HFFc6 (cell line): Measurements from ENCODE around the gene FRMPD4. TPM values are rescaled to one million over a fixed set of nuclear protein-coding genes. Genes with fewer than 3 reads are reported as not detected.

Source experiments
- DNase-seq: peaks from one replicate; pipeline ENCODE4 v3.0.0-alpha.2; 2018
- H3K27ac Mint-ChIP-seq: 2 replicates; pipeline ENCODE4 v1.8.0; 2020; ENCODE audit warnings: mild to moderate bottlenecking, mixed read lengths
- H3K27me3 Mint-ChIP-seq: 2 replicates; pipeline ENCODE4 v1.8.0; 2021; ENCODE audit warnings: mild to moderate bottlenecking, moderate library complexity, mixed read lengths; ENCODE audit not compliant: insufficient read depth
- H3K36me3 Mint-ChIP-seq: 2 replicates; pipeline ENCODE4 v1.8.0; 2021; ENCODE audit warnings: low read depth, mixed read lengths
- H3K4me1 Mint-ChIP-seq: 2 replicates; pipeline ENCODE4 v1.8.0; 2020; ENCODE audit warnings: low read depth, mixed read lengths
- H3K4me3 Mint-ChIP-seq: 2 replicates; pipeline ENCODE4 v1.8.0; 2020; ENCODE audit warnings: mild to moderate bottlenecking, moderate library complexity, mixed read lengths
- H3K9me3 Mint-ChIP-seq: 2 replicates; pipeline ENCODE4 v1.8.0; 2020; ENCODE audit warnings: mild to moderate bottlenecking, mixed read lengths
- total RNA-seq, 6 experiments: library from RNA; stranded (reverse); fragmentation: NEBNext Ultra II Directional; extraction: Animal tissue kit (Norgen Biotek cat#: 25700); gene quantifications; 2 replicates in 1 of 6; 3 replicates in 5 of 6; pipeline ENCODE4 v1.2.3, GENCODE V29; 2021
- TF ChIP-seq, protein P1 (sequence below): fragments of 200-600 bp; sonication (generic); IDR thresholded peaks from 2 replicates; pipeline ENCODE4 v1.5.0; 2021; ENCODE audit warnings: antibody characterized with exemption, mild to moderate bottlenecking

The FRMPD4 gene
- total RNA-seq, 6 experiments from 2014 or later, result 0.09 to 0.55 (median 0.47) TPM

DNA sequence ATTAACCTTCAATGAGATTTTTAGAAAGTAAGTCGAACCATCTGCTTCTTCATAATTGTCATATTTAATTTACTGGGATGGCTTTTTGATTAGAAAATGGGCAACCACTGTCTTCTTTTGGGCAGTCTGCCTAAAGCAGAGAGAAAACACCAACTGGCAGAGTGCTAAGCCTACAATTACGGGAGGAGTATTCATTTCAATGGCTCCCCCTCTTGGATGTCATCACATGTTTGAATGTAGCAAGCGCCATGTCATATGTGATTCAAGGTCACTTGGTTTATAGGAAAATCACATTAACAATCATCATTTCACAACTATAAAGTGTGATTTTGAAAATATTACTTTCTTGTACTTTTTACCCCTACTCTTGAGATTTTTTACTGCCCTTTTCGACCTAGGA is 261.9 kb downstream of the FRMPD4 start:
- DNase-seq, result no peak
- Mint-ChIP-seq H3K27me3 (no peaks in the 10 kb centered on the region; the same call in 1 of the 2 replicates), H3K9me3 (no peaks in the 10 kb centered on the region), H3K36me3 (no peaks in the 10 kb centered on the region), H3K27ac (no peak overlapping the region), H3K4me1 (peaks cover 25% of the 10 kb centered on the region), H3K4me3 (no peak overlapping the region)
- TF ChIP-seq, protein P1, sequence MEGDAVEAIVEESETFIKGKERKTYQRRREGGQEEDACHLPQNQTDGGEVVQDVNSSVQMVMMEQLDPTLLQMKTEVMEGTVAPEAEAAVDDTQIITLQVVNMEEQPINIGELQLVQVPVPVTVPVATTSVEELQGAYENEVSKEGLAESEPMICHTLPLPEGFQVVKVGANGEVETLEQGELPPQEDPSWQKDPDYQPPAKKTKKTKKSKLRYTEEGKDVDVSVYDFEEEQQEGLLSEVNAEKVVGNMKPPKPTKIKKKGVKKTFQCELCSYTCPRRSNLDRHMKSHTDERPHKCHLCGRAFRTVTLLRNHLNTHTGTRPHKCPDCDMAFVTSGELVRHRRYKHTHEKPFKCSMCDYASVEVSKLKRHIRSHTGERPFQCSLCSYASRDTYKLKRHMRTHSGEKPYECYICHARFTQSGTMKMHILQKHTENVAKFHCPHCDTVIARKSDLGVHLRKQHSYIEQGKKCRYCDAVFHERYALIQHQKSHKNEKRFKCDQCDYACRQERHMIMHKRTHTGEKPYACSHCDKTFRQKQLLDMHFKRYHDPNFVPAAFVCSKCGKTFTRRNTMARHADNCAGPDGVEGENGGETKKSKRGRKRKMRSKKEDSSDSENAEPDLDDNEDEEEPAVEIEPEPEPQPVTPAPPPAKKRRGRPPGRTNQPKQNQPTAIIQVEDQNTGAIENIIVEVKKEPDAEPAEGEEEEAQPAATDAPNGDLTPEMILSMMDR, result no peak

DNA sequence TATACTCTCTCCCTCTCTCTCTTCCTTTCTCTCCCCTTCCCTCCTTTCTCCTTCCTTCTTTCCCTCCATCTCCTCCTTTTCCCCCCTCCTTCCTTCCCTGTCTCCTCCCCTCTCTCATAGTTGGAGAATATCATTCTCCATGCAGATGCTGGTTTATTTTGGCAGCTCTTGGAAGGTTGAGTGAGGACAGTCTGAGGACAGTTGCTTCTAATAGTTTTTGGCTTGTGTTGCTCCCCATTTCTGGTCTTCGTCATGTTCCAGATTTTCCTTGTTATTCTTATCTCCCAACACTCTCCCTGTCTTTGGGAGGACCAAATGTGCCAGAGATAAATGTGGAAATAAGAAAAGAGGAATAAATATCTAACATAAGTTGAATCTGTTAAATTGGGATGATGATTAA is 263.0 kb downstream of the FRMPD4 start:
- Mint-ChIP-seq H3K4me1 (peaks cover 27% of the 10 kb centered on the region), H3K4me3 (no peak overlapping the region), H3K9me3 (no peaks in the 10 kb centered on the region), H3K27ac (no peak overlapping the region), H3K36me3 (no peaks in the 10 kb centered on the region), H3K27me3 (no peaks in the 10 kb centered on the region; the same call in 1 of the 2 replicates)
- TF ChIP-seq, protein P1, result no peak
- no peak for DNase-seq

DNA sequence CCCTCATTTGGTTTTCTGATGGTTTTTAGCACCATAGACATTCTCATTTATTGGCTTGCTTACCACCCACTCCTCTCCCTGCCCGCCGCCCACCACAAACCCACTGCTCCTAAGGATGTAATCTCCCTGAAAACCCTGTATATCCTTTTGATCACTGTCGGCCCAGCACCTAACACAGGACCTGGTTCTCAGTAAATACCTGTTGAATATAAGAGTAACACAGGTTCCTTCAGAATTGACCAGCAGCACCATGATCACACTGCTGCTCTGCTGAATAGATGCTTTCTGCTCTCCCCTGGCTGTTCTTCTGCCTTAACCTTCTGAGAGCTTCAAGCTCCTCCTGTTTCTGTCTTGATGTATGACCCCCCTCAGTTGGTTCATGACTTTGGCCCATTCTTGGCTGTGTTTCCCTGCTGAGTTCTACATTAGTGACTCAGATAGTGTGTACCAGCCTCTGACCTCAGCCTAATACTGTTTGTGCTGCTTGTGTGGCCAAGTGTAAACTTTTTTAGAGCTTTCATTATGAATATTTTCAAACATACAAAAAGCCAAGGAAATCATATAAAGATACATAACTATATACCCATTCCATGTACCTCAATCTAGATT is 265.3 kb downstream of the FRMPD4 start:
- no peaks in the 10 kb centered on the region for H3K36me3 Mint-ChIP-seq
- H3K4me1 Mint-ChIP-seq, result peaks cover 27% of the 10 kb centered on the region
- no peak overlapping the region for H3K27ac Mint-ChIP-seq
- TF ChIP-seq, protein P1, result no peak
- H3K4me3 Mint-ChIP-seq, result no peak overlapping the region
- no peak for DNase-seq
- no peaks in the 10 kb centered on the region; the same call in 1 of the 2 replicates for H3K27me3 Mint-ChIP-seq
- no peaks in the 10 kb centered on the region for H3K9me3 Mint-ChIP-seq

DNA sequence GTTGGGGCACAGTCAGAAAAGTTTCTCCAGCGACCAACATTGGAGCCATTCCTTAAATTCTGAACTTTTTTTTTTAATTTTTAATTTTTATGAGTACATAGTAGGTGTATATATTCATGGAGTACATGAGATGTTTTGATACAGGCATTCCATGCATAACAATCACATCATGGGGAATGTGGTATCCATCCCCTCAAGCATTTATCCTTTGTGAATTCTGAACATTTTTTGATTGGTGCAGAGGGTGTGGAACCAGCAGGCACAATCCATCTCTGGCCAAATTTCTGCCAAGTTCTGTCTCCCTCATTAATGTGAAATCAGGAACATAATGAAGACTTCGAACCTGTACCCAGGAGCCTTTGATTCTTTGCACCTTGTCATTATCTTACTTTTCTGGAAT is 267.0 kb downstream of the FRMPD4 start:
- Mint-ChIP-seq H3K36me3 (no peaks in the 10 kb centered on the region), H3K9me3 (no peaks in the 10 kb centered on the region), H3K27me3 (no peaks in the 10 kb centered on the region; the same call in 1 of the 2 replicates), H3K4me1 (peaks cover 38% of the 10 kb centered on the region), H3K4me3 (no peak overlapping the region), H3K27ac (no peak overlapping the region)
- DNase-seq, result no peak
- TF ChIP-seq, protein P1, result no peak

DNA sequence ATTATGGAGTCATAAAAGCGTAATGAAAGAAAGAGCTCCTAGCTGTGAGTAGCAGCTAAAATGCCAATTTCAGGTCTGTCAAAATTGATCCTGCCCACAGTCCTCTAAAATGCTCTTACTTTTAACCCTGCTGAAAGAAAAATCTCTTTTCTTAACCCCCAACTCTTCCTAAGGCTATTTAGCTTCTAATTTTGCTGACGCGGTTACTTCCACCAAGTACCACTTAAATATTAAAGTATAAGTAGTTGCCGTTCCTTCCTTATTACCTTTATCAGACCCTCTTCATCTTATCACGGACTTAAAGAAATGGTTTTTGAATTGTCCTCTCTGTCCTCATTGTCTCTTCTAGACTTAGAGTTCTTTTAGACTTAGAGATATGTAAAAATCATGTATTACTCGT is 272.2 kb downstream of the FRMPD4 start:
- Mint-ChIP-seq H3K36me3 (no peaks in the 10 kb centered on the region), H3K9me3 (no peaks in the 10 kb centered on the region), H3K4me1 (peaks cover 55% of the 10 kb centered on the region), H3K27me3 (no peaks in the 10 kb centered on the region), H3K27ac (no peak overlapping the region), H3K4me3 (no peak overlapping the region)
- TF ChIP-seq, protein P1, result no peak
- DNase-seq, result no peak
